GM23338 (cell line): Measurements from ENCODE around the gene SMARCC2. TPM values are rescaled to one million over a fixed set of nuclear protein-coding genes. Genes with fewer than 3 reads are reported as not detected.

ENCODE experiments used
- ATAC-seq: fragments of 200-7000 bp; cut with Tn5 transposase; 3 replicates; pipeline ENCODE4 v1.9.1; 2020
- DNase-seq: peaks from one replicate; pipeline ENCODE4 v3.0.0-alpha.2; 2015; ENCODE audit warnings: low spot score
- H2AFZ ChIP-seq: fragments of 200-600 bp; sonication (generic); 2 replicates; pipeline ENCODE4 v1.8.0; 2016; ENCODE audit warnings: antibody characterized with exemption, mild to moderate bottlenecking, moderate library complexity
- H3F3A ChIP-seq: fragments of 200-600 bp; sonication (generic); replicated peaks from 2 replicates; pipeline ENCODE4 v1.8.0; 2017; ENCODE audit warnings: antibody characterized with exemption, mixed run types, low read depth
- H3K27ac ChIP-seq: fragments of 200-600 bp; sonication (generic); 2 replicates; pipeline ENCODE4 v1.6.1; 2016; ENCODE audit warnings: low read depth
- H3K27me3 ChIP-seq: fragments of 200-600 bp; sonication (generic); 2 replicates; pipeline ENCODE4 v1.8.0; 2016; ENCODE audit warnings: mild to moderate bottlenecking, mixed run types, moderate library complexity; ENCODE audit not compliant: insufficient read depth
- H3K36me3 ChIP-seq: fragments of 200-600 bp; sonication (generic); 2 replicates; pipeline ENCODE4 v1.8.0; 2016; ENCODE audit warnings: mild to moderate bottlenecking; ENCODE audit not compliant: insufficient read depth
- H3K4me1 ChIP-seq: fragments of 200-600 bp; sonication (generic); 2 replicates; pipeline ENCODE4 v1.8.0; 2016; ENCODE audit warnings: mild to moderate bottlenecking, moderate library complexity; ENCODE audit not compliant: insufficient read depth
- H3K4me2 ChIP-seq: fragments of 200-600 bp; sonication (generic); 2 replicates; pipeline ENCODE4 v1.7.1; 2017; ENCODE audit warnings: mixed run types
- H3K4me3 ChIP-seq: fragments of 200-600 bp; sonication (generic); 2 replicates; pipeline ENCODE4 v1.6.1; 2016; ENCODE audit warnings: mixed run types
- H3K79me2 ChIP-seq: fragments of 200-600 bp; sonication (generic); replicated peaks from 2 replicates; pipeline ENCODE4 v1.8.0; 2017; ENCODE audit warnings: mild to moderate bottlenecking; ENCODE audit not compliant: insufficient read depth
- H3K9me2 ChIP-seq: fragments of 200-600 bp; sonication (generic); 2 replicates; pipeline ENCODE4 v1.8.0; 2017; ENCODE audit not compliant: insufficient read depth
- H4K20me1 ChIP-seq: fragments of 200-600 bp; sonication (generic); replicated peaks from 2 replicates; pipeline ENCODE4 v1.8.0; 2017; ENCODE audit warnings: mild to moderate bottlenecking; ENCODE audit not compliant: insufficient read depth
- H3K27ac Mint-ChIP-seq: 2 replicates; pipeline ENCODE4 v1.8.0; 2020; ENCODE audit warnings: inconsistent platforms, mild to moderate bottlenecking, moderate library complexity, mixed read lengths
- H3K27me3 Mint-ChIP-seq: 3 replicates; pipeline ENCODE4 v1.8.0; 2022; ENCODE audit warnings: low read depth, mild to moderate bottlenecking, moderate library complexity, mixed read lengths, inconsistent platforms; ENCODE audit not compliant: insufficient read depth, poor library complexity
- H3K36me3 Mint-ChIP-seq: 3 replicates; pipeline ENCODE4 v1.8.0; 2021; ENCODE audit warnings: low read depth, mild to moderate bottlenecking, inconsistent platforms, moderate library complexity, mixed read lengths
- H3K4me1 Mint-ChIP-seq: 3 replicates; pipeline ENCODE4 v1.8.0; 2020; ENCODE audit warnings: mild to moderate bottlenecking, inconsistent platforms, mixed read lengths
- H3K4me3 Mint-ChIP-seq: 3 replicates; pipeline ENCODE4 v1.8.0; 2021; ENCODE audit warnings: moderate library complexity, mild to moderate bottlenecking, inconsistent platforms, mixed read lengths
- H3K9me3 Mint-ChIP-seq: 3 replicates; pipeline ENCODE4 v1.8.0; 2020; ENCODE audit warnings: moderate library complexity, mild to moderate bottlenecking, inconsistent platforms, mixed read lengths
- CREB1 ChIP-seq: fragments of 250-450 bp; sonication (Bioruptor Pico); IDR thresholded peaks from 2 replicates; pipeline ENCODE4 v1.5.0; 2020; ENCODE audit warnings: low read depth, mild to moderate bottlenecking, moderate library complexity
- EZH2 ChIP-seq: fragments of 200-600 bp; sonication (generic); IDR thresholded peaks from one replicate; pipeline ENCODE4 v1.8.0; 2017; ENCODE audit warnings: antibody characterized with exemption, mild to moderate bottlenecking, low read depth; ENCODE audit not compliant: unreplicated experiment
- EZH2phosphoT487 ChIP-seq: fragments of 200-600 bp; sonication (generic); IDR thresholded peaks from one replicate; pipeline ENCODE4 v1.8.1; 2018; ENCODE audit warnings: antibody characterized with exemption; ENCODE audit not compliant: unreplicated experiment
- NANOG ChIP-seq: IDR thresholded peaks from 2 replicates; pipeline ENCODE4 v1.6.1; 2016; ENCODE audit warnings: antibody characterized with exemption, borderline replicate concordance
- POLR2AphosphoS5 ChIP-seq: IDR thresholded peaks from 2 replicates; pipeline ENCODE4 v1.6.1; 2016; ENCODE audit warnings: antibody characterized with exemption, low read depth
- REST ChIP-seq: IDR thresholded peaks from one replicate; pipeline ENCODE4 v1.6.1; 2018; ENCODE audit warnings: antibody characterized with exemption; ENCODE audit not compliant: unreplicated experiment
- STAT1 ChIP-seq: IDR thresholded peaks from one replicate; pipeline ENCODE4 v1.6.1; 2016; ENCODE audit warnings: antibody characterized with exemption; ENCODE audit not compliant: unreplicated experiment
- ZNF114 ChIP-seq: fragments of 250-450 bp; sonication (Bioruptor Pico); IDR thresholded peaks from 2 replicates; pipeline ENCODE4 v1.5.0; 2020; ENCODE audit warnings: mild to moderate bottlenecking, moderate library complexity
- ZNF331 ChIP-seq: fragments of 250-450 bp; sonication (Bioruptor Pico); IDR thresholded peaks from 2 replicates; pipeline ENCODE4 v1.5.0; 2020; ENCODE audit warnings: low read depth, mild to moderate bottlenecking, moderate library complexity
- ZNF462 ChIP-seq: fragments of 250-450 bp; sonication (Bioruptor Pico); IDR thresholded peaks from 2 replicates; pipeline ENCODE4 v1.5.0; 2020; ENCODE audit warnings: mild to moderate bottlenecking, moderate library complexity
- polyA plus RNA-seq: library from polyadenylated mRNA; unstranded; fragments of >200 nt; fragmentation: Nextera tagmentation; extraction: Ambion mirVana; gene quantifications from 2 replicates; pipeline ENCODE4 v1.2.1, GENCODE V29; 2016
- total RNA-seq: library from RNA; depleted of rRNA; stranded (reverse); fragments of >200 nt; shearing (Covaris generic); gene quantifications from 2 replicates; pipeline ENCODE4 v1.2.3, GENCODE V29; 2014
- TF ChIP-seq, protein P1 (sequence below): IDR thresholded peaks from 2 replicates; pipeline ENCODE4 v1.6.1; 2016; ENCODE audit warnings: antibody characterized with exemption

Gene SMARCC2
- total and polyA plus RNA-seq, 2 experiments from 2014 or later: 40.4 to 68.3 TPM

DNA sequence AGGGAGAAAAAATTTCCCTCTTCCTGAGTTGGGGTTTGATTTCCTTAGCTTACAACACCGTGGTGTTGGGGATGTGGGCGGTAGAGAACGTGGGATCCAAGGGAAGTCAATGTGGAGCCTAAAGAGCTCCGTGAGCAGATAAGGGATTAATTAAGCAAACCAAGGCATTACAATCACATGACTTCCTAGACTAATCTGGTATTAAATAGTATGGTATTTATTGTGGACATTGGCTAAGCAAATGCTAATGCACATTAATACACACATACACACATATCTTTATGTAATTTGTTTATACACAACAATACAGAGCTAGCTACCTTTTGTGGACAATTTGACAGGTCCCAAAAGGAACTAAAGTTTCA lies 33.2 kb upstream of the SMARCC2 start:
- ATAC-seq: no peak

More for the DNA sequence above, 33.2 kb upstream of the SMARCC2 start:
- peak overlapping the region; percentile 98 for H3K27ac ChIP-seq
- peaks cover 30% of the 10 kb centered on the region for H3K4me1 ChIP-seq
- H4K20me1 ChIP-seq: peaks cover 3% of the 10 kb centered on the region; the same call in 1 of the 2 replicates
- peak overlapping the region; percentile 90 for H3K4me2 ChIP-seq
- H3K9me2 ChIP-seq: no peaks in the 10 kb centered on the region
- H3K79me2 ChIP-seq: peaks cover 37% of the 10 kb centered on the region
- DNase-seq: no peak
- 0 out of 2 replicates have a peak, but pooled peaks cover 2% of the 10 kb centered on the region for H3K36me3 ChIP-seq
- peaks cover 5% of the 10 kb centered on the region for H3K27me3 Mint-ChIP-seq
- TF ChIP-seq ZNF462 (no peak), STAT1 (no peak), CREB1 (CRISPR knock-in tag) (no peak), EZH2 (no peak), NANOG (no peak), POLR2AphosphoS5 (no peak), ZNF331 (CRISPR knock-in tag) (no peak), REST (no peak), ZNF114 (no peak), EZH2phosphoT487 (no peak)
- TF ChIP-seq, protein P1, sequence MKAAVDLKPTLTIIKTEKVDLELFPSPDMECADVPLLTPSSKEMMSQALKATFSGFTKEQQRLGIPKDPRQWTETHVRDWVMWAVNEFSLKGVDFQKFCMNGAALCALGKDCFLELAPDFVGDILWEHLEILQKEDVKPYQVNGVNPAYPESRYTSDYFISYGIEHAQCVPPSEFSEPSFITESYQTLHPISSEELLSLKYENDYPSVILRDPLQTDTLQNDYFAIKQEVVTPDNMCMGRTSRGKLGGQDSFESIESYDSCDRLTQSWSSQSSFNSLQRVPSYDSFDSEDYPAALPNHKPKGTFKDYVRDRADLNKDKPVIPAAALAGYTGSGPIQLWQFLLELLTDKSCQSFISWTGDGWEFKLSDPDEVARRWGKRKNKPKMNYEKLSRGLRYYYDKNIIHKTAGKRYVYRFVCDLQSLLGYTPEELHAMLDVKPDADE: no peak
- H3K4me3 Mint-ChIP-seq: peak overlapping the region; percentile 93
- H3K4me3 ChIP-seq: peak overlapping the region; percentile 74
- no peaks in the 10 kb centered on the region for H3K27me3 ChIP-seq
- H3F3A ChIP-seq: peaks cover 20% of the 10 kb centered on the region; the same call in 1 of the 2 replicates
- H2AFZ ChIP-seq: no peak overlapping the region
- peaks cover 34% of the 10 kb centered on the region for H3K4me1 Mint-ChIP-seq
- peaks cover 3% of the 10 kb centered on the region; the same call in 1 of the 3 replicates for H3K9me3 Mint-ChIP-seq
- peak overlapping the region; percentile 99 for H3K27ac Mint-ChIP-seq
- peaks cover 20% of the 10 kb centered on the region for H3K36me3 Mint-ChIP-seq
